GM03348 (cell line): ENCODE measurements around the gene TRAF2.

ENCODE experiments used
- DNase-seq: peaks from one replicate; pipeline ENCODE4 v3.0.0; 2012; ENCODE audit warnings: low spot score

The TRAF2 gene

GRCh38 chr9:136913701-136914438, 27.6 kb downstream of the TRAF2 start:
- DNase-seq, result no peak

GRCh38 chr9:136915632-136916329, 29.5 kb downstream of the TRAF2 start:
- DNase-seq, result no peak

- no peak for DNase-seq
Measured at GRCh38 chr9:136916330-136917184, 30.2 kb downstream of the TRAF2 start.

- no peak for DNase-seq
Measured at GRCh38 chr9:136917902-136918301, 31.6 kb downstream of the TRAF2 start.

GRCh38 chr9:136920069-136920468, 33.8 kb downstream of the TRAF2 start:
- DNase-seq, result no peak

GRCh38 chr9:136920734-136921231, 34.5 kb downstream of the TRAF2 start:
- DNase-seq, result no peak

- no peak for DNase-seq
Measured at GRCh38 chr9:136921307-136921706, 35.0 kb downstream of the TRAF2 start.

- no peak for DNase-seq
Measured at GRCh38 chr9:136921718-136922117, 35.4 kb downstream of the TRAF2 start.

- no peak for DNase-seq
Measured at GRCh38 chr9:136922540-136922939, 36.2 kb downstream of the TRAF2 start.

- no peak for DNase-seq
Measured at GRCh38 chr9:136923881-136924280, 37.6 kb downstream of the TRAF2 start.

GRCh38 chr9:136925414-136926153, 39.3 kb downstream of the TRAF2 start:
- no peak for DNase-seq

- no peak for DNase-seq
Measured at GRCh38 chr9:136926154-136926704, 39.9 kb downstream of the TRAF2 start.

GRCh38 chr9:136926749-136927148, 40.4 kb downstream of the TRAF2 start:
- DNase-seq, result no peak

GRCh38 chr9:136927343-136928271, 41.3 kb downstream of the TRAF2 start:
- no peak for DNase-seq

- DNase-seq, result no peak
Measured at GRCh38 chr9:136928591-136928990, 42.3 kb downstream of the TRAF2 start.

- no peak for DNase-seq
Measured at GRCh38 chr9:136930014-136930413, 43.7 kb downstream of the TRAF2 start.

GRCh38 chr9:136931611-136932130, 45.4 kb downstream of the TRAF2 start:
- no peak for DNase-seq

- no peak for DNase-seq
Measured at GRCh38 chr9:136934277-136934676, 48.0 kb downstream of the TRAF2 start.

GRCh38 chr9:136935651-136936050, 49.3 kb downstream of the TRAF2 start:
- no peak for DNase-seq

GRCh38 chr9:136936645-136937170, 50.4 kb downstream of the TRAF2 start:
- DNase-seq, result no peak
